GM23338 (cell line): ENCODE data around the gene NHS. TPM values are rescaled to one million over a fixed set of nuclear protein-coding genes. Genes with fewer than 3 reads are reported as not detected.
"Not testable (repeated sequence)": the region's sequence is repeated elsewhere in the genome, so short reads cannot be mapped to it uniquely, and the experiment has no call there.

Experiments
- ATAC-seq: fragments of 200-7000 bp; cut with Tn5 transposase; 3 replicates; pipeline ENCODE4 v1.9.1; 2020
- DNase-seq: peaks from one replicate; pipeline ENCODE4 v3.0.0-alpha.2; 2015; ENCODE audit warnings: low spot score
- H2AFZ ChIP-seq: fragments of 200-600 bp; sonication (generic); 2 replicates; pipeline ENCODE4 v1.8.0; 2016; ENCODE audit warnings: antibody characterized with exemption, mild to moderate bottlenecking, moderate library complexity
- H3F3A ChIP-seq: fragments of 200-600 bp; sonication (generic); replicated peaks from 2 replicates; pipeline ENCODE4 v1.8.0; 2017; ENCODE audit warnings: antibody characterized with exemption, mixed run types, low read depth
- H3K27ac ChIP-seq: fragments of 200-600 bp; sonication (generic); 2 replicates; pipeline ENCODE4 v1.6.1; 2016; ENCODE audit warnings: low read depth
- H3K27me3 ChIP-seq: fragments of 200-600 bp; sonication (generic); 2 replicates; pipeline ENCODE4 v1.8.0; 2016; ENCODE audit warnings: mild to moderate bottlenecking, mixed run types, moderate library complexity; ENCODE audit not compliant: insufficient read depth
- H3K36me3 ChIP-seq: fragments of 200-600 bp; sonication (generic); 2 replicates; pipeline ENCODE4 v1.8.0; 2016; ENCODE audit warnings: mild to moderate bottlenecking; ENCODE audit not compliant: insufficient read depth
- H3K4me1 ChIP-seq: fragments of 200-600 bp; sonication (generic); 2 replicates; pipeline ENCODE4 v1.8.0; 2016; ENCODE audit warnings: mild to moderate bottlenecking, moderate library complexity; ENCODE audit not compliant: insufficient read depth
- H3K4me2 ChIP-seq: fragments of 200-600 bp; sonication (generic); 2 replicates; pipeline ENCODE4 v1.7.1; 2017; ENCODE audit warnings: mixed run types
- H3K4me3 ChIP-seq: fragments of 200-600 bp; sonication (generic); 2 replicates; pipeline ENCODE4 v1.6.1; 2016; ENCODE audit warnings: mixed run types
- H3K79me2 ChIP-seq: fragments of 200-600 bp; sonication (generic); replicated peaks from 2 replicates; pipeline ENCODE4 v1.8.0; 2017; ENCODE audit warnings: mild to moderate bottlenecking; ENCODE audit not compliant: insufficient read depth
- H3K9me2 ChIP-seq: fragments of 200-600 bp; sonication (generic); 2 replicates; pipeline ENCODE4 v1.8.0; 2017; ENCODE audit not compliant: insufficient read depth
- H4K20me1 ChIP-seq: fragments of 200-600 bp; sonication (generic); replicated peaks from 2 replicates; pipeline ENCODE4 v1.8.0; 2017; ENCODE audit warnings: mild to moderate bottlenecking; ENCODE audit not compliant: insufficient read depth
- H3K27ac Mint-ChIP-seq: 2 replicates; pipeline ENCODE4 v1.8.0; 2020; ENCODE audit warnings: inconsistent platforms, mild to moderate bottlenecking, moderate library complexity, mixed read lengths
- H3K27me3 Mint-ChIP-seq: 3 replicates; pipeline ENCODE4 v1.8.0; 2022; ENCODE audit warnings: low read depth, mild to moderate bottlenecking, moderate library complexity, mixed read lengths, inconsistent platforms; ENCODE audit not compliant: insufficient read depth, poor library complexity
- H3K36me3 Mint-ChIP-seq: 3 replicates; pipeline ENCODE4 v1.8.0; 2021; ENCODE audit warnings: low read depth, mild to moderate bottlenecking, inconsistent platforms, moderate library complexity, mixed read lengths
- H3K4me1 Mint-ChIP-seq: 3 replicates; pipeline ENCODE4 v1.8.0; 2020; ENCODE audit warnings: mild to moderate bottlenecking, inconsistent platforms, mixed read lengths
- H3K4me3 Mint-ChIP-seq: 3 replicates; pipeline ENCODE4 v1.8.0; 2021; ENCODE audit warnings: moderate library complexity, mild to moderate bottlenecking, inconsistent platforms, mixed read lengths
- H3K9me3 Mint-ChIP-seq: 3 replicates; pipeline ENCODE4 v1.8.0; 2020; ENCODE audit warnings: moderate library complexity, mild to moderate bottlenecking, inconsistent platforms, mixed read lengths
- CREB1 ChIP-seq: fragments of 250-450 bp; sonication (Bioruptor Pico); IDR thresholded peaks from 2 replicates; pipeline ENCODE4 v1.5.0; 2020; ENCODE audit warnings: low read depth, mild to moderate bottlenecking, moderate library complexity
- ETS1 ChIP-seq: IDR thresholded peaks from 2 replicates; pipeline ENCODE4 v1.6.1; 2016; ENCODE audit warnings: antibody characterized with exemption
- EZH2 ChIP-seq: fragments of 200-600 bp; sonication (generic); IDR thresholded peaks from one replicate; pipeline ENCODE4 v1.8.0; 2017; ENCODE audit warnings: antibody characterized with exemption, mild to moderate bottlenecking, low read depth; ENCODE audit not compliant: unreplicated experiment
- EZH2phosphoT487 ChIP-seq: fragments of 200-600 bp; sonication (generic); IDR thresholded peaks from one replicate; pipeline ENCODE4 v1.8.1; 2018; ENCODE audit warnings: antibody characterized with exemption; ENCODE audit not compliant: unreplicated experiment
- JUNB ChIP-seq: IDR thresholded peaks from one replicate; pipeline ENCODE4 v1.6.1; 2016; ENCODE audit warnings: antibody characterized with exemption; ENCODE audit not compliant: unreplicated experiment
- NANOG ChIP-seq: IDR thresholded peaks from 2 replicates; pipeline ENCODE4 v1.6.1; 2016; ENCODE audit warnings: antibody characterized with exemption, borderline replicate concordance
- POLR2AphosphoS5 ChIP-seq: IDR thresholded peaks from 2 replicates; pipeline ENCODE4 v1.6.1; 2016; ENCODE audit warnings: antibody characterized with exemption, low read depth
- ZNF331 ChIP-seq: fragments of 250-450 bp; sonication (Bioruptor Pico); IDR thresholded peaks from 2 replicates; pipeline ENCODE4 v1.5.0; 2020; ENCODE audit warnings: low read depth, mild to moderate bottlenecking, moderate library complexity
- ZNF462 ChIP-seq: fragments of 250-450 bp; sonication (Bioruptor Pico); IDR thresholded peaks from 2 replicates; pipeline ENCODE4 v1.5.0; 2020; ENCODE audit warnings: mild to moderate bottlenecking, moderate library complexity
- polyA plus RNA-seq: library from polyadenylated mRNA; unstranded; fragments of >200 nt; fragmentation: Nextera tagmentation; extraction: Ambion mirVana; gene quantifications from 2 replicates; pipeline ENCODE4 v1.2.1, GENCODE V29; 2016
- total RNA-seq: library from RNA; depleted of rRNA; stranded (reverse); fragments of >200 nt; shearing (Covaris generic); gene quantifications from 2 replicates; pipeline ENCODE4 v1.2.3, GENCODE V29; 2014
- TF ChIP-seq, protein P1 (sequence below), 2 experiments: fragments of 200-600 bp in 1 of 2; sonication (generic) in 1 of 2; conservative IDR thresholded peaks; 2 replicates each; pipeline versions ENCODE4 v1.5.1 to v1.6.1; 2016 to 2017; ENCODE audit warnings: antibody characterized with exemption in 2 of 2, low read depth in 2 of 2, mild to moderate bottlenecking in 2 of 2, moderate library complexity in 1 of 2
- TF ChIP-seq, protein P2 (sequence below): IDR thresholded peaks from one replicate; pipeline ENCODE4 v1.6.1; 2018; ENCODE audit warnings: antibody characterized with exemption; ENCODE audit not compliant: unreplicated experiment

NHS gene
- total and polyA plus RNA-seq, 2 experiments from 2014 or later, result 1.8 to 8.2 TPM

GRCh38 chrX:17567821-17568220, 192.8 kb downstream of the NHS start:
- no peaks in the 10 kb centered on the region for H3K27me3 Mint-ChIP-seq
- Histone ChIP-seq H3K4me2 (no peak overlapping the region), H3K36me3 (no peaks in the 10 kb centered on the region), H3K79me2 (no peaks in the 10 kb centered on the region), H4K20me1 (no peaks in the 10 kb centered on the region), H2AFZ (no peak overlapping the region), H3K27ac (no peak overlapping the region), H3K9me2 (no peaks in the 10 kb centered on the region), H3F3A (no peaks in the 10 kb centered on the region), H3K4me1 (peaks cover 4% of the 10 kb centered on the region; the same call in 1 of the 2 replicates), H3K4me3 (no peak overlapping the region), H3K27me3 (no peaks in the 10 kb centered on the region)
- no peaks in the 10 kb centered on the region; the same call in 2 of the 3 replicates for H3K9me3 Mint-ChIP-seq
- no peak overlapping the region for H3K4me3 Mint-ChIP-seq
- H3K36me3 Mint-ChIP-seq, result no peaks in the 10 kb centered on the region
- H3K4me1 Mint-ChIP-seq, result peaks cover 10% of the 10 kb centered on the region; the same call in 2 of the 3 replicates
- no peak overlapping the region for H3K27ac Mint-ChIP-seq
- no peak for ATAC-seq
- TF ChIP-seq CREB1 (CRISPR knock-in tag), result no peak
- no peak for TF ChIP-seq POLR2AphosphoS5
- no peak for TF ChIP-seq ZNF331 (CRISPR knock-in tag)
- no peak for TF ChIP-seq ZNF462 (CRISPR knock-in tag)
- no peak for TF ChIP-seq JUNB
- TF ChIP-seq, protein P1, sequence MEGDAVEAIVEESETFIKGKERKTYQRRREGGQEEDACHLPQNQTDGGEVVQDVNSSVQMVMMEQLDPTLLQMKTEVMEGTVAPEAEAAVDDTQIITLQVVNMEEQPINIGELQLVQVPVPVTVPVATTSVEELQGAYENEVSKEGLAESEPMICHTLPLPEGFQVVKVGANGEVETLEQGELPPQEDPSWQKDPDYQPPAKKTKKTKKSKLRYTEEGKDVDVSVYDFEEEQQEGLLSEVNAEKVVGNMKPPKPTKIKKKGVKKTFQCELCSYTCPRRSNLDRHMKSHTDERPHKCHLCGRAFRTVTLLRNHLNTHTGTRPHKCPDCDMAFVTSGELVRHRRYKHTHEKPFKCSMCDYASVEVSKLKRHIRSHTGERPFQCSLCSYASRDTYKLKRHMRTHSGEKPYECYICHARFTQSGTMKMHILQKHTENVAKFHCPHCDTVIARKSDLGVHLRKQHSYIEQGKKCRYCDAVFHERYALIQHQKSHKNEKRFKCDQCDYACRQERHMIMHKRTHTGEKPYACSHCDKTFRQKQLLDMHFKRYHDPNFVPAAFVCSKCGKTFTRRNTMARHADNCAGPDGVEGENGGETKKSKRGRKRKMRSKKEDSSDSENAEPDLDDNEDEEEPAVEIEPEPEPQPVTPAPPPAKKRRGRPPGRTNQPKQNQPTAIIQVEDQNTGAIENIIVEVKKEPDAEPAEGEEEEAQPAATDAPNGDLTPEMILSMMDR (conservative IDR thresholded peaks at IDR 0.05; ENCODE audit: low read depth in 2 of 2), result no peak
- TF ChIP-seq, protein P2, sequence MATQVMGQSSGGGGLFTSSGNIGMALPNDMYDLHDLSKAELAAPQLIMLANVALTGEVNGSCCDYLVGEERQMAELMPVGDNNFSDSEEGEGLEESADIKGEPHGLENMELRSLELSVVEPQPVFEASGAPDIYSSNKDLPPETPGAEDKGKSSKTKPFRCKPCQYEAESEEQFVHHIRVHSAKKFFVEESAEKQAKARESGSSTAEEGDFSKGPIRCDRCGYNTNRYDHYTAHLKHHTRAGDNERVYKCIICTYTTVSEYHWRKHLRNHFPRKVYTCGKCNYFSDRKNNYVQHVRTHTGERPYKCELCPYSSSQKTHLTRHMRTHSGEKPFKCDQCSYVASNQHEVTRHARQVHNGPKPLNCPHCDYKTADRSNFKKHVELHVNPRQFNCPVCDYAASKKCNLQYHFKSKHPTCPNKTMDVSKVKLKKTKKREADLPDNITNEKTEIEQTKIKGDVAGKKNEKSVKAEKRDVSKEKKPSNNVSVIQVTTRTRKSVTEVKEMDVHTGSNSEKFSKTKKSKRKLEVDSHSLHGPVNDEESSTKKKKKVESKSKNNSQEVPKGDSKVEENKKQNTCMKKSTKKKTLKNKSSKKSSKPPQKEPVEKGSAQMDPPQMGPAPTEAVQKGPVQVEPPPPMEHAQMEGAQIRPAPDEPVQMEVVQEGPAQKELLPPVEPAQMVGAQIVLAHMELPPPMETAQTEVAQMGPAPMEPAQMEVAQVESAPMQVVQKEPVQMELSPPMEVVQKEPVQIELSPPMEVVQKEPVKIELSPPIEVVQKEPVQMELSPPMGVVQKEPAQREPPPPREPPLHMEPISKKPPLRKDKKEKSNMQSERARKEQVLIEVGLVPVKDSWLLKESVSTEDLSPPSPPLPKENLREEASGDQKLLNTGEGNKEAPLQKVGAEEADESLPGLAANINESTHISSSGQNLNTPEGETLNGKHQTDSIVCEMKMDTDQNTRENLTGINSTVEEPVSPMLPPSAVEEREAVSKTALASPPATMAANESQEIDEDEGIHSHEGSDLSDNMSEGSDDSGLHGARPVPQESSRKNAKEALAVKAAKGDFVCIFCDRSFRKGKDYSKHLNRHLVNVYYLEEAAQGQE, result no peak
- TF ChIP-seq ETS1, result no peak
- no peak for TF ChIP-seq NANOG
- TF ChIP-seq EZH2phosphoT487, result no peak
- no peak for TF ChIP-seq EZH2
- no peak for DNase-seq

- ATAC-seq, H3K36me3 ChIP-seq, H3K4me1 Mint-ChIP-seq, H3K4me3 Mint-ChIP-seq, H4K20me1 ChIP-seq, H3K36me3 Mint-ChIP-seq, DNase-seq, H3K27ac ChIP-seq, H3K27ac Mint-ChIP-seq, H3K4me1 ChIP-seq, H2AFZ ChIP-seq, H3K79me2 ChIP-seq, H3K27me3 ChIP-seq, H3K4me2 ChIP-seq, H3F3A ChIP-seq, H3K9me2 ChIP-seq, H3K4me3 ChIP-seq, H3K27me3 Mint-ChIP-seq, H3K9me3 Mint-ChIP-seq: not testable (repeated sequence)
Measured at GRCh38 chrX:17568804-17569203, 193.8 kb downstream of the NHS start.
